ENCODE results near the gene EAF1.

Gene EAF1

GRCh38 chr3:15391007-15391406 is 36.4 kb upstream of the EAF1 start:
- TF ChIP-seq REST (IDR thresholded peaks at IDR 0.05; ENCODE audit: insufficient read depth in 1 of 2, low read depth in 2 of 2, low read length in 2 of 2) (no peak), TAF1 (IDR thresholded peaks at IDR 0.05; ENCODE audit: borderline replicate concordance, insufficient read depth, low read length) (no peak), SIN3A (IDR thresholded peaks at IDR 0.05; ENCODE audit: borderline replicate concordance, insufficient read depth, low read length) (no peak), FOXP2 (optimal IDR thresholded peaks at IDR 0.05; ENCODE audit: borderline replicate concordance, extremely low read depth, extremely low read length, insufficient read depth) (no peak), POLR2AphosphoS5 (IDR thresholded peaks at IDR 0.05; ENCODE audit: low read depth, low read length) (no peak)

- no peak for TF ChIP-seq FOXP2 (optimal IDR thresholded peaks at IDR 0.05; ENCODE audit: borderline replicate concordance, extremely low read depth, extremely low read length, insufficient read depth)
- TF ChIP-seq TAF1 (IDR thresholded peaks at IDR 0.05; ENCODE audit: borderline replicate concordance, insufficient read depth, low read length), result no peak
- no peak for TF ChIP-seq REST (IDR thresholded peaks at IDR 0.05; ENCODE audit: insufficient read depth in 1 of 2, low read depth in 2 of 2, low read length in 2 of 2)
- TF ChIP-seq SIN3A (IDR thresholded peaks at IDR 0.05; ENCODE audit: borderline replicate concordance, insufficient read depth, low read length), result no peak
- TF ChIP-seq POLR2AphosphoS5 (IDR thresholded peaks at IDR 0.05; ENCODE audit: low read depth, low read length), result no peak
Observed at GRCh38 chr3:15399970-15400369, 27.4 kb upstream of the EAF1 start.

DNA sequence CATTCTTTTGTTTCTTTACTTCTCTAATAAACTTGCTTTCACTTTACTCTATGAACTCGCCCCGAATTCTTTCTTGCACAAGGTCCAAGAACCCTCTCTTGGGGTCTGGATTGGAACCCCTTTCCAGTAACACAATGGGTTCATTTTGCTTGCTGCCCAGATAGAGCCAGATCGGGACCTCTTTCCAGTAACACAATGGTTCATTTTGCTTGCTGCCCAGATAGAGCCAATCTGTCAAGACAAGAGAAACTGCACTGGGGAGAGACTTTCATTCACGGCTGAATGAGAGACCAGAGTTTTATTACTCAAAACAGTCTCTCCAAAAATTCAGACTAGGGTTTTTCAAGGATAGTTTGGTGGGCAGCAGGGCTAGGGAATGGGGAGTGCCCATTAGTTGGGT is 25.5 kb upstream of the EAF1 start:
- TF ChIP-seq TAF1 (IDR thresholded peaks at IDR 0.05; ENCODE audit: borderline replicate concordance, insufficient read depth, low read length) (no peak), SIN3A (IDR thresholded peaks at IDR 0.05; ENCODE audit: borderline replicate concordance, insufficient read depth, low read length) (no peak), POLR2AphosphoS5 (IDR thresholded peaks at IDR 0.05; ENCODE audit: low read depth, low read length) (no peak), REST (IDR thresholded peaks at IDR 0.05; ENCODE audit: insufficient read depth in 1 of 2, low read depth in 2 of 2, low read length in 2 of 2) (no peak), FOXP2 (optimal IDR thresholded peaks at IDR 0.05; ENCODE audit: borderline replicate concordance, extremely low read depth, extremely low read length, insufficient read depth) (no peak)

DNA sequence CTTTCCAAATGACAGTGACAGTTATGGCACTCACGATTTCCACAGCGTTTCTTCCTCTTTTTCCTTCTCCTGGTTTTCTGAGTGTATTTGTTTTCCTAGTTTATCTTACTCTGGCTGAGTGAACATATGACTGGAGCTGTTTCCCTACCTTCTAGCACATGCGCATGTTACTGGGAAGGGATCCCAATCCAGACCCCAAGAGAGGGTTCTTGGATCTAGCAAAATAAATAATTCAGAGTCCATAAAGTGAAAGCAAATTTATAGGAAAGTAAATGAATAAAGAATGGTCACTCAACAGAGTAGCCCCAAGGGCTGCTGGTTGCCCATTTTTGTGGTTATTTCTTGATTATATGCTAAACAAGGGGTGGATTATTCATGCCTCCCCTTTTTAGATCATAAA is 23.9 kb upstream of the EAF1 start:
- no peak for TF ChIP-seq POLR2AphosphoS5 (IDR thresholded peaks at IDR 0.05; ENCODE audit: low read depth, low read length)
- no peak for TF ChIP-seq REST (IDR thresholded peaks at IDR 0.05; ENCODE audit: insufficient read depth in 1 of 2, low read depth in 2 of 2, low read length in 2 of 2)
- TF ChIP-seq SIN3A (IDR thresholded peaks at IDR 0.05; ENCODE audit: borderline replicate concordance, insufficient read depth, low read length), result no peak
- no peak for TF ChIP-seq TAF1 (IDR thresholded peaks at IDR 0.05; ENCODE audit: borderline replicate concordance, insufficient read depth, low read length)
- no peak for TF ChIP-seq FOXP2 (optimal IDR thresholded peaks at IDR 0.05; ENCODE audit: borderline replicate concordance, extremely low read depth, extremely low read length, insufficient read depth)

DNA sequence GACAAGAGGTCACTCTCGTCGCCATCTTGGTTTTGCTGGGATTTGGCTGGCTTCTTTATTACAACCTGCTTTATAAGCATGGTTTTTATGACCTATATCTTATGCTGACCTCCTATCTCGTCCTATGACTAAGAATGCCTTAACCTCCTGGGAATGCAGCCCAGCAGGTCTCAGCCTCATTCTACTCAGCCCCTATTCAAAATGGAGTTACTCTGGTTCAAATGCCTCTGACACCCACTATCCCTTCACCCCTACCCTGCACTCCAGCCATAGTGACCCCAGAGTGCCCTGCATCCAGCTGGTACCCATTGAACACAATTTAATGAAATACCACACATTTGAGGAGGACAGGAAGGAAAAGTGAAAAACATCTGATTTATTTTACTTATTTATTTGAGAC is 23.4 kb upstream of the EAF1 start:
- no peak for TF ChIP-seq POLR2AphosphoS5 (IDR thresholded peaks at IDR 0.05; ENCODE audit: low read depth, low read length)
- TF ChIP-seq REST (IDR thresholded peaks at IDR 0.05; ENCODE audit: insufficient read depth in 1 of 2, low read depth in 2 of 2, low read length in 2 of 2), result no peak
- no peak for TF ChIP-seq FOXP2 (optimal IDR thresholded peaks at IDR 0.05; ENCODE audit: borderline replicate concordance, extremely low read depth, extremely low read length, insufficient read depth)
- TF ChIP-seq TAF1 (IDR thresholded peaks at IDR 0.05; ENCODE audit: borderline replicate concordance, insufficient read depth, low read length), result no peak
- TF ChIP-seq SIN3A (IDR thresholded peaks at IDR 0.05; ENCODE audit: borderline replicate concordance, insufficient read depth, low read length), result no peak
